PFSK-1 (cell line): Measurements from ENCODE around the gene SNX33.

ENCODE experiments used
- POLR2AphosphoS5 ChIP-seq: IDR thresholded peaks from 2 replicates; pipeline ENCODE4 v1.6.1; 2012; ENCODE audit warnings: low read depth, mild to moderate bottlenecking, control low read depth, low read length, moderate library complexity
- SIN3A ChIP-seq: IDR thresholded peaks from 2 replicates; pipeline ENCODE4 v1.6.1; 2012; ENCODE audit warnings: mild to moderate bottlenecking, low read length, moderate library complexity, borderline replicate concordance; ENCODE audit not compliant: insufficient read depth
- TAF1 ChIP-seq: IDR thresholded peaks from 2 replicates; pipeline ENCODE4 v1.6.1; 2012; ENCODE audit warnings: low read length, control low read depth, borderline replicate concordance; ENCODE audit not compliant: insufficient read depth

DNA sequence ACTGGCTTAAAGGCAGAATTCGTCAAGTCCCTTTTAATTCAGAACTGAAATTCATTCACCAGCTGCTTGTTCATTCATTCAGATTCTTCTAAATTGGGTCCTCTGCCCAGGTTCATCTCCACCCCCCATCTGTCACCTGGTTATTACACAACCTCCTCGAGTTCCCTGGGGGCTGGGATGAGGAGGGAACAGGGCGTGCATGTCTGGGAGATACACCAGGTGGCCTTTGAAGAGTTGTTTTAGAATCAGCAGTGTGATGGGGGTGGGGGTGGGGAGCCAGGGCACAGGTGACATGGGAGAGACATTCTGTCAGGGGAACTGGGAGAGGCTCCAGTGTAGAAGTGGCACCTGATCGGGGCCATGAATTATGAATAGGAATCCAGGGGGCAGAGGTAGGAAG is 8.2 kb downstream of the SNX33 start:
- TF ChIP-seq POLR2AphosphoS5 (no peak), TAF1 (no peak), SIN3A (no peak)
